Mesenchymal stem cell (in vitro differentiated cells and primary cell): ENCODE measurements around the gene PAQR9.
A peak's percentile ranks its signal among the peaks of the same experiment; 100 is the strongest.
"Not testable (repeated sequence)": the region's sequence is repeated elsewhere in the genome, so short reads cannot be mapped to it uniquely, and the experiment has no call there.

ENCODE experiments used
- DNase-seq: peaks from one replicate; pipeline ENCODE4 v3.0.0-alpha.2; 2013
- H2AFZ ChIP-seq: one replicate; pipeline ENCODE4 v1.6.1; 2013; ENCODE audit warnings: low read depth, mild to moderate bottlenecking, control low read depth, inconsistent platforms, low read length, moderate library complexity
- H2AK5ac ChIP-seq: 2 replicates; pipeline ENCODE4 v1.6.1; 2013; ENCODE audit warnings: low read length, moderate library complexity, mild to moderate bottlenecking, inconsistent platforms; ENCODE audit not compliant: severe bottlenecking
- H2BK120ac ChIP-seq: one replicate; pipeline ENCODE4 v1.6.1; 2013; ENCODE audit warnings: low read depth, mild to moderate bottlenecking, inconsistent platforms, low read length, moderate library complexity
- H2BK12ac ChIP-seq, 2 experiments: one replicate each; pipeline ENCODE4 v1.6.1; 2013; ENCODE audit warnings: inconsistent platforms in 2 of 2, low read length in 2 of 2, mild to moderate bottlenecking in 2 of 2, moderate library complexity in 2 of 2, control low read depth in 1 of 2
- H2BK15ac ChIP-seq: one replicate; pipeline ENCODE4 v1.6.1; 2013; ENCODE audit warnings: mild to moderate bottlenecking, low read depth, inconsistent platforms; ENCODE audit not compliant: poor library complexity, severe bottlenecking
- H2BK5ac ChIP-seq: 2 replicates; pipeline ENCODE4 v1.6.1; 2013; ENCODE audit warnings: low read depth, mild to moderate bottlenecking, low read length, control low read depth, inconsistent platforms; ENCODE audit not compliant: poor library complexity, severe bottlenecking
- H3K14ac ChIP-seq, 2 experiments: one replicate each; pipeline ENCODE4 v1.6.1; 2013; ENCODE audit warnings: inconsistent platforms in 2 of 2, low read length in 2 of 2, control low read depth in 1 of 2, mild to moderate bottlenecking in 1 of 2, moderate library complexity in 1 of 2
- H3K18ac ChIP-seq, 2 experiments: one replicate each; pipeline ENCODE4 v1.6.1; 2013; ENCODE audit warnings: inconsistent platforms in 2 of 2, low read length in 2 of 2, control low read depth in 1 of 2, low read depth in 1 of 2, mild to moderate bottlenecking in 1 of 2
- H3K23ac ChIP-seq, 2 experiments: one replicate each; pipeline ENCODE4 v1.6.1; 2013; ENCODE audit warnings: inconsistent platforms in 2 of 2, low read length in 2 of 2, mild to moderate bottlenecking in 2 of 2, moderate library complexity in 2 of 2, control low read depth in 1 of 2
- H3K27ac ChIP-seq: 2 replicates; pipeline ENCODE4 v1.5.1; 2013; ENCODE audit warnings: mild to moderate bottlenecking, moderate library complexity, low read length, control low read depth, inconsistent platforms; ENCODE audit not compliant: poor library complexity, severe bottlenecking
- H3K27me3 ChIP-seq, 2 experiments: 2 replicates each; pipeline versions ENCODE4 v1.6.1 to v1.7.0; 2013; ENCODE audit warnings: low read length in 2 of 2, mild to moderate bottlenecking in 2 of 2, moderate library complexity in 2 of 2, control low read depth in 1 of 2, inconsistent platforms in 1 of 2; ENCODE audit not compliant: control insufficient read depth in 1 of 2, insufficient read depth in 1 of 2
- H3K36me3 ChIP-seq, 2 experiments: 2 replicates each; pipeline versions ENCODE4 v1.6.1 to v1.7.0; 2013; ENCODE audit warnings: low read length in 2 of 2, control low read depth in 1 of 2, inconsistent platforms in 1 of 2, low read depth in 1 of 2, mild to moderate bottlenecking in 1 of 2; ENCODE audit not compliant: insufficient read depth in 2 of 2, control insufficient read depth in 1 of 2
- H3K4ac ChIP-seq, 2 experiments: one replicate each; pipeline ENCODE4 v1.6.1; 2013; ENCODE audit warnings: inconsistent platforms in 2 of 2, low read length in 2 of 2, mild to moderate bottlenecking in 2 of 2, moderate library complexity in 2 of 2, control low read depth in 1 of 2, low read depth in 1 of 2
- H3K4me1 ChIP-seq: 2 replicates; pipeline ENCODE4 v1.6.1; 2013; ENCODE audit warnings: low read depth, low read length, control low read depth; ENCODE audit not compliant: control insufficient read depth, insufficient read depth
- H3K4me2 ChIP-seq: 2 replicates; pipeline ENCODE4 v1.6.1; 2013; ENCODE audit warnings: low read length, mild to moderate bottlenecking, inconsistent platforms; ENCODE audit not compliant: poor library complexity, severe bottlenecking
- H3K4me3 ChIP-seq, 2 experiments: 2 replicates each; pipeline versions ENCODE4 v1.5.1 to v1.7.0; 2013; ENCODE audit warnings: low read length in 2 of 2, mild to moderate bottlenecking in 2 of 2, control low read depth in 1 of 2, low read depth in 1 of 2; ENCODE audit not compliant: insufficient read depth in 1 of 2
- H3K79me1 ChIP-seq: replicated peaks from 2 replicates; pipeline ENCODE4 v1.6.1; 2013; ENCODE audit warnings: mild to moderate bottlenecking, control low read depth, low read length, inconsistent platforms; ENCODE audit not compliant: poor library complexity, severe bottlenecking
- H3K9ac ChIP-seq: 2 replicates; pipeline ENCODE4 v1.7.0; 2013; ENCODE audit warnings: mild to moderate bottlenecking, low read length, moderate library complexity
- H3K9me3 ChIP-seq: 2 replicates; pipeline ENCODE4 v1.7.0; 2013; ENCODE audit warnings: mild to moderate bottlenecking, low read length; ENCODE audit not compliant: control insufficient read depth
- H4K8ac ChIP-seq: one replicate; pipeline ENCODE4 v1.6.1; 2013; ENCODE audit warnings: inconsistent platforms, mild to moderate bottlenecking, low read length, moderate library complexity
- H4K91ac ChIP-seq: one replicate; pipeline ENCODE4 v1.6.1; 2013; ENCODE audit warnings: mild to moderate bottlenecking, low read length, inconsistent platforms
- WGBS: methylation state at CpG from one replicate; pipeline ENCODE4 v1.1.7; 2013; ENCODE audit warnings: mixed read lengths; 5-methylcytosine and 5-hydroxymethylcytosine counted together

Gene PAQR9

DNA sequence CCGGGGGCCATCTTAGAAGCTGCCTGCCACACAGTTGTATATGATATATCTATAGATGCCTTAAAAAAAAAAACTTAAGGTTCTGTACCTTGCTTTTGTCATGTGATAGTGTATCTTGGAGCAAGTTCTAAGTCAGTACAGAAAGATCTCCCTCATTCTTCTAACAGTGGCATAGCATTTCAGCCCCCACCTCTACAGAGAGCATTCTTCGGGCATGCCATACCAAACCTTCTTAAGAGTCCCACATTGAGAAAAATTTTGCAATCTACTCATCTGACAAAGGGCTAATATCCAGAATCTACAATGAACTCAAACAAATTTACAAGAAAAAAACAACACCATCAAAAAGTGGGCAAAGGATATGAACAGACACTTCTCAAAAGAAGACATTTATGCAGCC lies 24.7 kb upstream of the PAQR9 start:
- H2BK12ac ChIP-seq, H3K79me1 ChIP-seq, H3K27ac ChIP-seq, H3K27me3 ChIP-seq, H2BK5ac ChIP-seq, H3K36me3 ChIP-seq, H2BK15ac ChIP-seq, H3K23ac ChIP-seq, H2AK5ac ChIP-seq, H3K18ac ChIP-seq, H3K14ac ChIP-seq, H2BK120ac ChIP-seq, H2AFZ ChIP-seq, DNase-seq, H4K91ac ChIP-seq, H3K4me1 ChIP-seq, H4K8ac ChIP-seq, H3K4ac ChIP-seq, H3K4me3 ChIP-seq, H3K9me3 ChIP-seq, H3K4me2 ChIP-seq: not testable (repeated sequence)
- WGBS, result 100% methylated on average over 1 of the region's 2 CpGs
- peak overlapping the region; percentile 58 for H3K9ac ChIP-seq

DNA sequence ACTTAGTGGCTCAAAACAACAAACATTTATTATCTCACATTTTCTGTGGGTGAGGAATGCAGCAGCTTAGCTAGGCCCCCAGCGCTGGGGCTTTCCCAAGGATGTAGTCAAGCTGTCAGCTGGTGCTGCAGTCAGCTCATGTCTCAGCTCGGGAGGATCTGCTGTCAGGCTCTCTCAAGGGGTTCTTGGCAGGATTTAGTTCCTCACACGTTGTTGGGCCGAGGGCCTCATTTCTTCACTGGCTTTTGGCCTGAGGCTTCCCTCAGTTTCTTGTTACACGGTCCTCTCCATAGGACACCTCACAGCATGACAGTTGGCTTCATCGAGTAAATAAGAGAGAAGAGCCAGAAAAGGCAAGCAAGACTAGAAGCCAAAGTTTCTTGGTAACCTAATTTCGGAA lies 24.2 kb upstream of the PAQR9 start:
- Histone ChIP-seq H3K27ac (no peak overlapping the region), H2BK120ac (no peak overlapping the region), H4K8ac (no peak overlapping the region), H3K18ac (no peak overlapping the region), H3K4ac (no peak overlapping the region), H3K9ac (peak overlapping the region; percentile 58), H2AK5ac (no peak overlapping the region), H3K4me2 (no peak overlapping the region), H3K79me1 (no peaks in the 10 kb centered on the region), H2BK5ac (no peak overlapping the region), H3K27me3 (no peaks in the 10 kb centered on the region), H3K4me1 (peaks cover 3% of the 10 kb centered on the region), H3K4me3 (no peak overlapping the region), H4K91ac (no peak overlapping the region), H3K36me3 (no peaks in the 10 kb centered on the region), H2AFZ (no peak overlapping the region), H3K9me3 (no peaks in the 10 kb centered on the region), H3K14ac (no peak overlapping the region), H2BK15ac (no peak overlapping the region), H2BK12ac (no peak overlapping the region), H3K23ac (no peak overlapping the region)
- WGBS, result 46% methylated on average over 7 of the region's 7 CpGs
- peak; percentile 33 for DNase-seq

DNA sequence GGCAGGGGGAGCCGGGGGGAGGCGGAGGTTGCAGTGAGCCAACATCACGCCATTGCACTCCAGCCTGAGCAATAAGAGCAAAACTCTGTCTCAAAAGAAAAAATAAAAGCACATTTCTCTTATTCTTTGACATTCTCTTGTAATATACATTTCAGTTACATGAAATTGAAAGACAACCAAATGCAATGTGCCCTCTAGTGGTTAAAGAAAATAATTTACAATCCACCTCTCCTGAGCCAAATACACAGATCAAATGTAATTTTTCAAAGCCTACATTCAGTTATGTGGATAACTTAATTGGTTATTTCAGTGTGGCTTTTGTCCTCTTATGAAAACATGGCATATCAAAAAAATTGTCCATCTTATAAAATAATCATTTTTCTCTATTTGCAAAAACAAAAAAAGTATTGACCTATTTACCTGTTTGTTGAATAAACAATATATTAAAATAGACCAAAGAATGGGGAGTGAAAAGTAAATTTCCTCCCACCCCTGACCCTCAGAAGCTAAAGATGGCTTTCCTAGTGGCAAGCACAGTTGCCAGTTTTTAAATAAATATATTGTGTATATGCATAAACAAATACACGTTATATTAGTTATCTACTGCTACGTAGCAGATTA lies 23.7 kb upstream of the PAQR9 start:
- H4K91ac ChIP-seq, result no peak overlapping the region
- H3K36me3 ChIP-seq, result no peaks in the 10 kb centered on the region
- no peaks in the 10 kb centered on the region for H3K27me3 ChIP-seq
- 56% methylated on average over 5 of the region's 5 CpGs for WGBS
- H3K4me2 ChIP-seq, result no peak overlapping the region
- no peak overlapping the region for H3K4me3 ChIP-seq
- no peak overlapping the region for H2BK5ac ChIP-seq
- no peak overlapping the region for H3K14ac ChIP-seq
- DNase-seq, result peak; percentile 51
- H2BK15ac ChIP-seq, result no peak overlapping the region
- H2BK120ac ChIP-seq, result no peak overlapping the region
- no peak overlapping the region for H2AK5ac ChIP-seq
- peaks cover 3% of the 10 kb centered on the region for H3K4me1 ChIP-seq
- no peak overlapping the region for H3K4ac ChIP-seq
- H3K27ac ChIP-seq, result no peak overlapping the region
- no peak overlapping the region for H3K23ac ChIP-seq
- peak overlapping the region; percentile 58 for H3K9ac ChIP-seq
- no peak overlapping the region for H4K8ac ChIP-seq
- H2AFZ ChIP-seq, result no peak overlapping the region
- no peaks in the 10 kb centered on the region for H3K9me3 ChIP-seq
- H3K79me1 ChIP-seq, result no peaks in the 10 kb centered on the region
- H3K18ac ChIP-seq, result no peak overlapping the region
- H2BK12ac ChIP-seq, result no peak overlapping the region

DNA sequence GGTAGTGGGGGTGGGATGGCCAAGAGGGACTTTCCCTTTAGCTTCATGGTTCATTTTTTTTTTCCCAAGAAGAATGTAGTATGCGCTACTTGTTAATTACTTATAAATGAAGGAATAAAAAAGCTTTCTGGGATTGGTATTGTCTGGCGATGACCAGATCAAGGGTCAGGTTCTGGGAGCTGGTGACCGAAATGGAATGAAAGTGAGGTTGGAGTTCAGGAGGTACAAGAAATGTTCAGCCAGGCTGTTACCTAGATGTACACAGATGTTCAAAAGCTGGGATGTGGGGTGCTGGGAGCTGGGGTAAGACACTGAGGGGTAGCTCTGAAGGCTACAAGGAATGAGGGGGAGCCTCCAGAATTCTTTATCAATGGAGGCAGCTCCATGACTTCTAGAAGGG lies 20.8 kb upstream of the PAQR9 start:
- no peak overlapping the region for H3K9ac ChIP-seq
- H3K27me3 ChIP-seq, result no peaks in the 10 kb centered on the region
- H3K79me1 ChIP-seq, result no peaks in the 10 kb centered on the region
- H3K4me1 ChIP-seq, result peaks cover 3% of the 10 kb centered on the region
- no peak overlapping the region for H2AK5ac ChIP-seq
- H3K18ac ChIP-seq, result no peak overlapping the region
- no peak overlapping the region for H2BK5ac ChIP-seq
- H3K36me3 ChIP-seq, result no peaks in the 10 kb centered on the region
- H3K4ac ChIP-seq, result no peak overlapping the region
- no peak overlapping the region for H4K8ac ChIP-seq
- no peak overlapping the region for H2BK15ac ChIP-seq
- H3K27ac ChIP-seq, result no peak overlapping the region
- no peak overlapping the region for H3K4me3 ChIP-seq
- H2BK120ac ChIP-seq, result no peak overlapping the region
- no peak overlapping the region for H2AFZ ChIP-seq
- DNase-seq, result no peak
- no peak overlapping the region for H4K91ac ChIP-seq
- H3K14ac ChIP-seq, result no peak overlapping the region
- H3K9me3 ChIP-seq, result no peaks in the 10 kb centered on the region
- no peak overlapping the region for H2BK12ac ChIP-seq
- H3K4me2 ChIP-seq, result no peak overlapping the region
- 98% methylated on average over 3 of the region's 3 CpGs for WGBS
- H3K23ac ChIP-seq, result no peak overlapping the region
